ENCODE data around the gene MRPS9.

DNA sequence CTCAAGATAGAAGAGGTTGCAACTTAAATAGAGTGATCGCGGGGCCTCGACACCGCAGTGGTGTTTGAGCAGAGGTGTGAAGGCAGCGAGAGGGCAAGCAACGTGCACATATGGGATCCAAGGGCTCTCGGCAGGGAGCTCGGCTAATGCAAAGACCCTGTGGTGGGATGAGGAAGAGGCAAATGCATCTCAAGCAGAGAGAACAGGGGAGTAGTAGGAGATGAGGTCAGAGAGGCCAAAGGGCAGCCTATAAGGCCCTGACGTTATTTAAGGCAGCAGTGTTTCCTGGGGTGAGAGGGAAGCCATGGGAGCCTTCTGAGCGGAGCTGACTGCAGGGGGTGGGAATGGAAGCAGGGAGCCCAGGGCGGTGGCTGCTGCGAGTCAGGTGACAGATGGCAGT, 74.5 kb downstream of the MRPS9 start:
- TF ChIP-seq EHMT2 (IDR thresholded peaks at IDR 0.05) (no peak), LEF1 (IDR thresholded peaks at IDR 0.05) (no peak), ZNF384 (IDR thresholded peaks at IDR 0.05; ENCODE audit: low read depth, low read length) (no peak), NFE2L1 (tag; IDR thresholded peaks at IDR 0.05; ENCODE audit: borderline replicate concordance, low read depth) (no peak), CTCF (IDR thresholded peaks at IDR 0.05 in 2 of 3, conservative IDR thresholded peaks at IDR 0.05 in 1 of 3; ENCODE audit: insufficient read depth in 2 of 3, low read depth in 1 of 3, low read length in 3 of 3) (no peak), RCOR1 (IDR thresholded peaks at IDR 0.05; ENCODE audit: borderline replicate concordance in 1 of 2, low read depth in 2 of 2, low read length in 2 of 2) (no peak), PRMT5 (CRISPR knock-in tag; IDR thresholded peaks at IDR 0.05) (no peak), PCBP2 (IDR thresholded peaks at IDR 0.05; ENCODE audit: low read depth, low read length, poor library complexity, severe bottlenecking) (no peak), EZH2 (IDR thresholded peaks at IDR 0.05; ENCODE audit: borderline replicate concordance, low read depth, low read length) (no peak), ZNF766 (CRISPR knock-in tag; conservative IDR thresholded peaks at IDR 0.05) (no peak), RFX5 (IDR thresholded peaks at IDR 0.05; ENCODE audit: low read depth, low read length) (no peak)
- TF ChIP-seq, protein P1, sequence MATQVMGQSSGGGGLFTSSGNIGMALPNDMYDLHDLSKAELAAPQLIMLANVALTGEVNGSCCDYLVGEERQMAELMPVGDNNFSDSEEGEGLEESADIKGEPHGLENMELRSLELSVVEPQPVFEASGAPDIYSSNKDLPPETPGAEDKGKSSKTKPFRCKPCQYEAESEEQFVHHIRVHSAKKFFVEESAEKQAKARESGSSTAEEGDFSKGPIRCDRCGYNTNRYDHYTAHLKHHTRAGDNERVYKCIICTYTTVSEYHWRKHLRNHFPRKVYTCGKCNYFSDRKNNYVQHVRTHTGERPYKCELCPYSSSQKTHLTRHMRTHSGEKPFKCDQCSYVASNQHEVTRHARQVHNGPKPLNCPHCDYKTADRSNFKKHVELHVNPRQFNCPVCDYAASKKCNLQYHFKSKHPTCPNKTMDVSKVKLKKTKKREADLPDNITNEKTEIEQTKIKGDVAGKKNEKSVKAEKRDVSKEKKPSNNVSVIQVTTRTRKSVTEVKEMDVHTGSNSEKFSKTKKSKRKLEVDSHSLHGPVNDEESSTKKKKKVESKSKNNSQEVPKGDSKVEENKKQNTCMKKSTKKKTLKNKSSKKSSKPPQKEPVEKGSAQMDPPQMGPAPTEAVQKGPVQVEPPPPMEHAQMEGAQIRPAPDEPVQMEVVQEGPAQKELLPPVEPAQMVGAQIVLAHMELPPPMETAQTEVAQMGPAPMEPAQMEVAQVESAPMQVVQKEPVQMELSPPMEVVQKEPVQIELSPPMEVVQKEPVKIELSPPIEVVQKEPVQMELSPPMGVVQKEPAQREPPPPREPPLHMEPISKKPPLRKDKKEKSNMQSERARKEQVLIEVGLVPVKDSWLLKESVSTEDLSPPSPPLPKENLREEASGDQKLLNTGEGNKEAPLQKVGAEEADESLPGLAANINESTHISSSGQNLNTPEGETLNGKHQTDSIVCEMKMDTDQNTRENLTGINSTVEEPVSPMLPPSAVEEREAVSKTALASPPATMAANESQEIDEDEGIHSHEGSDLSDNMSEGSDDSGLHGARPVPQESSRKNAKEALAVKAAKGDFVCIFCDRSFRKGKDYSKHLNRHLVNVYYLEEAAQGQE (IDR thresholded peaks at IDR 0.05; ENCODE audit: borderline replicate concordance) = no peak
- TF ChIP-seq, protein P1 (CRISPR knock-in tag; IDR thresholded peaks at IDR 0.05; ENCODE audit: low read depth) = no peak

Measured in K562 (cell line).